Neural cell (in vitro differentiated cells): ENCODE results near the gene HRK. TPM values are rescaled to one million over a fixed set of nuclear protein-coding genes. Genes with fewer than 3 reads are reported as not detected.

Experiments
- H2AFZ ChIP-seq: fragments of 200-600, 300-800 bp; sonication (generic), shearing (Covaris generic); 2 replicates; pipeline ENCODE4 v1.6.0; 2014; ENCODE audit warnings: low read depth, mild to moderate bottlenecking, antibody characterized with exemption, low read length, moderate library complexity
- H3F3A ChIP-seq: fragments of 200-600 bp; shearing (Covaris generic); 2 replicates; pipeline ENCODE4 v1.6.1; 2016; ENCODE audit warnings: mild to moderate bottlenecking, moderate library complexity, mixed read lengths, antibody characterized with exemption, low read length; ENCODE audit not compliant: insufficient read depth, poor library complexity, severe bottlenecking
- H3K27ac ChIP-seq: fragments of 200-600, 300-800 bp; sonication (generic), shearing (Covaris generic); 2 replicates; pipeline ENCODE4 v1.5.1; 2014; ENCODE audit warnings: mild to moderate bottlenecking, low read length, moderate library complexity
- H3K27me3 ChIP-seq: fragments of 300-800, 200-600 bp; sonication (generic), shearing (Covaris generic); 2 replicates; pipeline ENCODE4 v1.6.0; 2014; ENCODE audit warnings: mild to moderate bottlenecking, low read depth, low read length, moderate library complexity; ENCODE audit not compliant: insufficient read depth
- H3K36me3 ChIP-seq: fragments of 300-800, 200-600 bp; sonication (generic), shearing (Covaris generic); 2 replicates; pipeline ENCODE4 v1.5.1; 2014; ENCODE audit warnings: mild to moderate bottlenecking, antibody characterized with exemption, low read length, moderate library complexity; ENCODE audit not compliant: insufficient read depth
- H3K4me2 ChIP-seq: fragments of 300-800, 200-600 bp; sonication (generic), shearing (Covaris generic); 2 replicates; pipeline ENCODE4 v1.6.0; 2014; ENCODE audit warnings: mild to moderate bottlenecking, low read length
- H3K4me3 ChIP-seq: fragments of 300-800, 200-600 bp; sonication (generic), shearing (Covaris generic); 2 replicates; pipeline ENCODE4 v1.5.1; 2014; ENCODE audit warnings: mild to moderate bottlenecking, low read length, moderate library complexity
- H3K79me2 ChIP-seq: fragments of 200-600 bp; shearing (Covaris generic); replicated peaks from 2 replicates; pipeline ENCODE4 v1.6.0; 2014; ENCODE audit warnings: mild to moderate bottlenecking, low read length, moderate library complexity; ENCODE audit not compliant: insufficient read depth
- H3K9ac ChIP-seq: fragments of 300-800, 200-600 bp; sonication (generic), shearing (Covaris generic); 2 replicates; pipeline ENCODE4 v1.6.1; 2016; ENCODE audit warnings: mild to moderate bottlenecking, low read length, mixed read lengths
- H3K9me2 ChIP-seq: fragments of 200-600 bp; shearing (Covaris generic); 2 replicates; pipeline ENCODE4 v1.6.1; 2016; ENCODE audit warnings: mild to moderate bottlenecking, low read length, mixed read lengths; ENCODE audit not compliant: insufficient read depth
- H3K9me3 ChIP-seq: fragments of 200-600, 300-800 bp; sonication (generic), shearing (Covaris generic); 2 replicates; pipeline ENCODE4 v1.6.1; 2016; ENCODE audit warnings: mild to moderate bottlenecking, mixed run types, low read length, moderate library complexity, mixed read lengths
- H4K20me1 ChIP-seq: fragments of 200-600 bp; shearing (Covaris generic); 2 replicates; pipeline ENCODE4 v1.6.1; 2016; ENCODE audit warnings: mild to moderate bottlenecking, mixed run types; ENCODE audit not compliant: insufficient read depth
- CTCF ChIP-seq: fragments of 450-650 bp; IDR thresholded peaks from 2 replicates; pipeline ENCODE4 v1.5.1; 2014; ENCODE audit warnings: antibody characterized with exemption, mild to moderate bottlenecking, moderate library complexity; ENCODE audit not compliant: poor library complexity, severe bottlenecking
- EP300 ChIP-seq: fragments of 450-650 bp; conservative IDR thresholded peaks from 2 replicates; pipeline ENCODE4 v1.6.1; 2014; ENCODE audit warnings: antibody characterized with exemption, mild to moderate bottlenecking, moderate library complexity; ENCODE audit not compliant: poor library complexity, severe bottlenecking
- EZH2 ChIP-seq: fragments of 200-600, 300-800 bp; shearing (Covaris generic), sonication (generic); IDR thresholded peaks from 2 replicates; pipeline ENCODE4 v1.6.1; 2014; ENCODE audit warnings: antibody characterized with exemption, low read length, borderline replicate concordance, mild to moderate bottlenecking; ENCODE audit not compliant: insufficient read depth, poor library complexity, severe bottlenecking
- MXI1 ChIP-seq: fragments of 450-650 bp; conservative IDR thresholded peaks from 2 replicates; pipeline ENCODE4 v1.6.1; 2014; ENCODE audit warnings: antibody characterized with exemption, mild to moderate bottlenecking; ENCODE audit not compliant: poor library complexity, severe bottlenecking
- POLR2AphosphoS5 ChIP-seq: IDR thresholded peaks from 2 replicates; pipeline ENCODE4 v1.6.1; 2012
- RAD21 ChIP-seq: fragments of 450-650 bp; conservative IDR thresholded peaks from 2 replicates; pipeline ENCODE4 v1.6.1; 2014; ENCODE audit warnings: antibody characterized with exemption, mild to moderate bottlenecking, moderate library complexity
- REST ChIP-seq: IDR thresholded peaks from 2 replicates; pipeline ENCODE4 v1.6.1; 2012; ENCODE audit warnings: borderline replicate concordance
- SMC3 ChIP-seq: fragments of 450-650 bp; conservative IDR thresholded peaks from 2 replicates; pipeline ENCODE4 v1.6.1; 2014; ENCODE audit warnings: antibody characterized with exemption, mild to moderate bottlenecking, moderate library complexity; ENCODE audit not compliant: poor library complexity
- TAF1 ChIP-seq: IDR thresholded peaks from 2 replicates; pipeline ENCODE4 v1.6.1; 2012; ENCODE audit warnings: low read depth
- polyA plus RNA-seq: library from polyadenylated mRNA; depleted of rRNA; stranded (reverse); fragments of >200 nt; gene quantifications from 2 replicates; pipeline ENCODE4 v1.2.3, GENCODE V29; 2014

The HRK gene
- polyA plus RNA-seq, 1 donor from 2014 or later, result 1.4 TPM

DNA sequence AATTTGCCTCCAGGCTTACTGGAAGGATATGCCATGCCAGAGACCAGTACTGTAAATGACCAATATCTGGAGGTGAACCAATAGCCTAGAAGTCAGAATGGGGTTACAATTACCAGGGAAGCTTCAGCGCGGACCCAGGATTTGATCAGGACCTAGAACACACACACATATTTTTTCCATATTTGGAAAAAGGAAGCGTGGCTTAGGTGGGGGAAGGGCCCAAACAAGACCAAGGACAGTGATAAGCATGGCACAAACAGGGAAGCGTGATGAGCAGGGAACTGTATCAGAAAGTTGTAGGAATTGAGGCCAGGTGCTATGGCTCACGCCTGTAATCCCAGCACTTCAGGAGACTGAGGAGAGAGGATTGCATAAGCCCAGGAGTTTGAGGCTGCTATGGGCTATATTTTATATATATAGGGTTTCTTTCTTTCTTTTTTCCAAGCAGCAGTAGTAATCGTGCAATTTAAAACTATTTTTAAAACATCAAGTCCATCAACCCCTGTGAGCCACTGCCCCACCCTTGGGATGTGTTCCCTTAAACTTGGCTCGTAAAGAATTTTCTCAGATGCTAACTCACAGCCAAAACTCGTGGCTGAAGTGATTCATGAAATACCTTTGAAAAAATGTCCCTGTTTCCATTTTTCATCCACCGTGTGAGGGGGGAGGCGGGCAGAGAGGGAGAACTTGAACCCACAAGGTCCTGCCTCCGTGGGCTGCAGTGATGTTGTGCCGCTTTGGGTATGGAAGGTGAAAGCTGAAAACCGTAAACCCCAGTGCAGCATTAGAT is 16.7 kb downstream of the HRK start:
- no peak overlapping the region for H3K4me2 ChIP-seq
- no peaks in the 10 kb centered on the region for H4K20me1 ChIP-seq
- TF ChIP-seq REST (no peak), POLR2AphosphoS5 (no peak), RAD21 (no peak), EZH2 (no peak), TAF1 (no peak), EP300 (no peak), SMC3 (no peak)
- H3K9me3 ChIP-seq, result no peaks in the 10 kb centered on the region
- H3K4me3 ChIP-seq, result no peak overlapping the region
- no peaks in the 10 kb centered on the region for H3K79me2 ChIP-seq
- H3K27me3 ChIP-seq, result no peaks in the 10 kb centered on the region
- H3K27ac ChIP-seq, result no peak overlapping the region
- no peak overlapping the region for H3K9ac ChIP-seq
- no peaks in the 10 kb centered on the region for H3F3A ChIP-seq
- no peak overlapping the region for H2AFZ ChIP-seq
- H3K9me2 ChIP-seq, result no peaks in the 10 kb centered on the region
- H3K36me3 ChIP-seq, result no peaks in the 10 kb centered on the region

- Histone ChIP-seq H3K4me2 (no peak overlapping the region), H3K36me3 (no peaks in the 10 kb centered on the region), H3K27me3 (no peaks in the 10 kb centered on the region), H3K9me2 (no peaks in the 10 kb centered on the region), H2AFZ (no peak overlapping the region), H3K79me2 (no peaks in the 10 kb centered on the region), H3K4me3 (no peak overlapping the region), H4K20me1 (no peaks in the 10 kb centered on the region), H3K27ac (no peak overlapping the region), H3K9ac (no peak overlapping the region), H3F3A (no peaks in the 10 kb centered on the region), H3K9me3 (no peaks in the 10 kb centered on the region)
- no peak for TF ChIP-seq EP300
- no peak for TF ChIP-seq EZH2
- no peak for TF ChIP-seq REST
- no peak for TF ChIP-seq SMC3
- no peak for TF ChIP-seq CTCF
- TF ChIP-seq POLR2AphosphoS5, result no peak
- no peak for TF ChIP-seq MXI1
- no peak for TF ChIP-seq RAD21
- no peak for TF ChIP-seq TAF1
These were observed 17.9 kb downstream of the HRK start for GRCh38 chr12:116863275-116863767.
